MM.1S (cell line): ENCODE results near the gene HSD11B1L.

ENCODE experiments used
- DNase-seq: peaks from one replicate; pipeline ENCODE4 v3.0.0-alpha.2; 2015
- H2AFZ ChIP-seq: fragments of 300-600 bp; sonication (generic); 2 replicates; pipeline ENCODE4 v1.6.0; 2016; ENCODE audit warnings: antibody characterized with exemption, low read length
- H3F3A ChIP-seq: fragments of 300-600 bp; sonication (generic); 2 replicates; pipeline ENCODE4 v1.6.1; 2016; ENCODE audit warnings: mild to moderate bottlenecking, antibody characterized with exemption, low read length, moderate library complexity, mixed read lengths; ENCODE audit not compliant: insufficient read depth
- H3K27ac ChIP-seq: fragments of 300-600 bp; sonication (generic); 2 replicates; pipeline ENCODE4 v1.5.1; 2016; ENCODE audit warnings: mild to moderate bottlenecking, low read length
- H3K27me3 ChIP-seq: fragments of 300-600 bp; sonication (generic); replicated peaks from 2 replicates; pipeline ENCODE4 v1.6.0; 2016; ENCODE audit warnings: low read length; ENCODE audit not compliant: insufficient read depth
- H3K36me3 ChIP-seq: fragments of 300-600 bp; sonication (generic); replicated peaks from 2 replicates; pipeline ENCODE4 v1.6.1; 2016; ENCODE audit warnings: mild to moderate bottlenecking, low read length, mixed read lengths; ENCODE audit not compliant: insufficient read depth
- H3K4me1 ChIP-seq: fragments of 300-600 bp; sonication (generic); 2 replicates; pipeline ENCODE4 v1.6.1; 2016; ENCODE audit warnings: low read length, mixed read lengths
- H3K4me2 ChIP-seq: fragments of 300-600 bp; sonication (generic); 2 replicates; pipeline ENCODE4 v1.6.0; 2016; ENCODE audit warnings: low read depth, low read length
- H3K4me3 ChIP-seq: fragments of 300-600 bp; sonication (generic); 2 replicates; pipeline ENCODE4 v1.5.1; 2016; ENCODE audit warnings: low read length, mixed read lengths
- H3K79me2 ChIP-seq: fragments of 300-600 bp; sonication (generic); 2 replicates; pipeline ENCODE4 v1.6.1; 2016; ENCODE audit warnings: mixed run types, low read length, mixed read lengths
- H3K9ac ChIP-seq: fragments of 300-600 bp; sonication (generic); 2 replicates; pipeline ENCODE4 v1.6.1; 2016; ENCODE audit warnings: low read length, mixed read lengths
- H3K9me2 ChIP-seq: fragments of 300-600 bp; sonication (generic); replicated peaks from 2 replicates; pipeline ENCODE4 v1.6.1; 2016; ENCODE audit warnings: mild to moderate bottlenecking, low read length, mixed read lengths; ENCODE audit not compliant: insufficient read depth
- H3K9me3 ChIP-seq: fragments of 300-600 bp; sonication (generic); replicated peaks from 2 replicates; pipeline ENCODE4 v1.6.1; 2016; ENCODE audit warnings: mild to moderate bottlenecking, low read length, mixed read lengths; ENCODE audit not compliant: insufficient read depth
- H4K20me1 ChIP-seq: fragments of 300-600 bp; sonication (generic); 2 replicates; pipeline ENCODE4 v1.6.1; 2016; ENCODE audit warnings: mild to moderate bottlenecking, low read length, moderate library complexity, mixed read lengths; ENCODE audit not compliant: insufficient read depth
- CTCF ChIP-seq: fragments of 300-600 bp; sonication (generic); IDR thresholded peaks from 2 replicates; pipeline ENCODE4 v1.5.1; 2016; ENCODE audit warnings: antibody characterized with exemption, low read length, mixed read lengths
- EZH2 ChIP-seq: fragments of 300-600 bp; sonication (generic); optimal IDR thresholded peaks from 2 replicates; pipeline ENCODE3; 2017; ENCODE audit warnings: low read depth, mild to moderate bottlenecking, antibody characterized with exemption, low read length, mixed read lengths
- EZH2phosphoT487 ChIP-seq: fragments of 300-600 bp; sonication (generic); IDR thresholded peaks from 2 replicates; pipeline ENCODE4 v1.6.1; 2018; ENCODE audit warnings: antibody characterized with exemption, low read length

HSD11B1L gene

GRCh38 chr19:5642204-5642603 is 38.6 kb upstream of the HSD11B1L start:
- peaks cover 50% of the 10 kb centered on the region for H4K20me1 ChIP-seq
- DNase-seq = no peak
- no peak overlapping the region for H3K4me2 ChIP-seq
- no peak overlapping the region for H3K27ac ChIP-seq
- H3K9me3 ChIP-seq = no peaks in the 10 kb centered on the region
- peaks cover 100% of the 10 kb centered on the region for H3K79me2 ChIP-seq
- no peaks in the 10 kb centered on the region for H3K9me2 ChIP-seq
- TF ChIP-seq EZH2phosphoT487 (no peak), CTCF (no peak), EZH2 (no peak)
- H3K27me3 ChIP-seq = no peaks in the 10 kb centered on the region
- no peak overlapping the region for H3K4me3 ChIP-seq
- H3K36me3 ChIP-seq = peaks cover 34% of the 10 kb centered on the region
- H2AFZ ChIP-seq = no peak overlapping the region
- no peak overlapping the region for H3K9ac ChIP-seq
- H3F3A ChIP-seq = no peaks in the 10 kb centered on the region
- H3K4me1 ChIP-seq = no peaks in the 10 kb centered on the region

GRCh38 chr19:5643060-5643459 is 37.8 kb upstream of the HSD11B1L start:
- Histone ChIP-seq H3K9me2 (no peaks in the 10 kb centered on the region), H4K20me1 (peaks cover 47% of the 10 kb centered on the region), H2AFZ (no peak overlapping the region), H3F3A (no peaks in the 10 kb centered on the region), H3K4me1 (no peaks in the 10 kb centered on the region), H3K9ac (no peak overlapping the region), H3K27ac (no peak overlapping the region), H3K27me3 (no peaks in the 10 kb centered on the region), H3K9me3 (no peaks in the 10 kb centered on the region), H3K4me2 (no peak overlapping the region), H3K36me3 (peaks cover 43% of the 10 kb centered on the region), H3K79me2 (peaks cover 100% of the 10 kb centered on the region), H3K4me3 (no peak overlapping the region)
- no peak for DNase-seq
- TF ChIP-seq EZH2phosphoT487 (no peak), CTCF (no peak), EZH2 (no peak)

GRCh38 chr19:5644037-5644436 is 36.8 kb upstream of the HSD11B1L start:
- no peak for DNase-seq
- Histone ChIP-seq H3K79me2 (peaks cover 96% of the 10 kb centered on the region), H4K20me1 (peaks cover 50% of the 10 kb centered on the region), H3K9ac (no peak overlapping the region), H2AFZ (no peak overlapping the region), H3K27ac (no peak overlapping the region), H3K9me3 (no peaks in the 10 kb centered on the region), H3K27me3 (no peaks in the 10 kb centered on the region), H3K36me3 (peaks cover 48% of the 10 kb centered on the region), H3K4me2 (no peak overlapping the region), H3K9me2 (no peaks in the 10 kb centered on the region), H3F3A (no peaks in the 10 kb centered on the region), H3K4me1 (no peaks in the 10 kb centered on the region), H3K4me3 (no peak overlapping the region)
- no peak for TF ChIP-seq EZH2
- no peak for TF ChIP-seq CTCF
- no peak for TF ChIP-seq EZH2phosphoT487
